Epithelial cell of esophagus (primary cell): ENCODE results near the gene SCARB1.
A peak's percentile ranks its signal among the peaks of the same experiment; 100 is the strongest.

Experiments used
- DNase-seq: peaks from one replicate; pipeline ENCODE4 v3.0.0; 2010; ENCODE audit warnings: low read depth
- H3K4me3 ChIP-seq: 2 replicates; pipeline ENCODE4 v1.5.1; 2011; ENCODE audit warnings: mild to moderate bottlenecking, low read length, control low read depth
- CTCF ChIP-seq: IDR thresholded peaks from 2 replicates; pipeline ENCODE4 v1.5.1; 2011; ENCODE audit warnings: low read depth, mild to moderate bottlenecking, low read length, control low read depth, inconsistent platforms; ENCODE audit not compliant: insufficient read depth; ENCODE audit errors: missing control alignments

SCARB1 gene

GRCh38 chr12:124762791-124763593 is 100.7 kb downstream of the SCARB1 start:
- H3K4me3 ChIP-seq: no peak overlapping the region
- DNase-seq: peak; percentile 82
- no peak for TF ChIP-seq CTCF

GRCh38 chr12:124762384-124762783 is 101.3 kb downstream of the SCARB1 start:
- no peak overlapping the region for H3K4me3 ChIP-seq
- no peak for TF ChIP-seq CTCF
- no peak for DNase-seq

- TF ChIP-seq CTCF: no peak
- DNase-seq: no peak
- no peak overlapping the region for H3K4me3 ChIP-seq
Measured at GRCh38 chr12:124761871-124762270, 101.8 kb downstream of the SCARB1 start.

- DNase-seq: no peak
- TF ChIP-seq CTCF: no peak
- H3K4me3 ChIP-seq: no peak overlapping the region
Measured at GRCh38 chr12:124761056-124761455, 102.6 kb downstream of the SCARB1 start.

- no peak overlapping the region for H3K4me3 ChIP-seq
- DNase-seq: no peak
- no peak for TF ChIP-seq CTCF
Measured at GRCh38 chr12:124760560-124760959, 103.1 kb downstream of the SCARB1 start.

GRCh38 chr12:124759841-124760503 is 103.7 kb downstream of the SCARB1 start:
- H3K4me3 ChIP-seq: no peak overlapping the region
- no peak for DNase-seq
- TF ChIP-seq CTCF: no peak
